RWPE1 (cell line): ENCODE measurements around the gene TERF2IP.

Source experiments
- CTCF ChIA-PET: fragments of 350-600 bp; sonication (Branson Sonifier 250); formaldehyde crosslinking; extraction: SDS; loops from one replicate; lab custom pipeline; 2021; lab: Yijun Ruan, JAX
- POLR2A ChIA-PET: fragments of 400-600 bp; formaldehyde crosslinking; extraction: SDS; loops from one replicate; lab custom pipeline; 2020; ENCODE audit warnings: antibody characterized with exemption; ENCODE audit not compliant: low non-redundant PET; lab: Yijun Ruan, JAX
- DNase-seq: peaks from one replicate; pipeline ENCODE4 v3.0.0; 2012; ENCODE audit warnings: low spot score
- H3K27ac ChIP-seq: fragments of 450-650 bp; 2 replicates; pipeline ENCODE4 v1.5.1; 2017
- TF ChIP-seq, protein P1 (sequence below): fragments of 450-650 bp; conservative IDR thresholded peaks from 2 replicates; pipeline ENCODE4 v1.5.1; 2017; ENCODE audit warnings: low read depth, mild to moderate bottlenecking

The TERF2IP gene

GRCh38 chr16:75615619-75616018, 32.0 kb upstream of the TERF2IP start:
- TF ChIP-seq, protein P1, sequence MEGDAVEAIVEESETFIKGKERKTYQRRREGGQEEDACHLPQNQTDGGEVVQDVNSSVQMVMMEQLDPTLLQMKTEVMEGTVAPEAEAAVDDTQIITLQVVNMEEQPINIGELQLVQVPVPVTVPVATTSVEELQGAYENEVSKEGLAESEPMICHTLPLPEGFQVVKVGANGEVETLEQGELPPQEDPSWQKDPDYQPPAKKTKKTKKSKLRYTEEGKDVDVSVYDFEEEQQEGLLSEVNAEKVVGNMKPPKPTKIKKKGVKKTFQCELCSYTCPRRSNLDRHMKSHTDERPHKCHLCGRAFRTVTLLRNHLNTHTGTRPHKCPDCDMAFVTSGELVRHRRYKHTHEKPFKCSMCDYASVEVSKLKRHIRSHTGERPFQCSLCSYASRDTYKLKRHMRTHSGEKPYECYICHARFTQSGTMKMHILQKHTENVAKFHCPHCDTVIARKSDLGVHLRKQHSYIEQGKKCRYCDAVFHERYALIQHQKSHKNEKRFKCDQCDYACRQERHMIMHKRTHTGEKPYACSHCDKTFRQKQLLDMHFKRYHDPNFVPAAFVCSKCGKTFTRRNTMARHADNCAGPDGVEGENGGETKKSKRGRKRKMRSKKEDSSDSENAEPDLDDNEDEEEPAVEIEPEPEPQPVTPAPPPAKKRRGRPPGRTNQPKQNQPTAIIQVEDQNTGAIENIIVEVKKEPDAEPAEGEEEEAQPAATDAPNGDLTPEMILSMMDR: no peak
- no peak for DNase-seq
- H3K27ac ChIP-seq: no peak overlapping the region
- ChIA-PET POLR2A (no interaction called here), CTCF (interaction anchor here (0.6 kb wide), 1 partner anchor 22 kb away, joined by 3 read pairs; no protein-coding TSS in a partner anchor)

GRCh38 chr16:75616521-75617010, 31.0 kb upstream of the TERF2IP start:
- POLR2A ChIA-PET: no interaction called here
- no peak for DNase-seq
- CTCF ChIA-PET: no interaction called here
- no peak overlapping the region for H3K27ac ChIP-seq
- TF ChIP-seq, protein P1: no peak

DNA sequence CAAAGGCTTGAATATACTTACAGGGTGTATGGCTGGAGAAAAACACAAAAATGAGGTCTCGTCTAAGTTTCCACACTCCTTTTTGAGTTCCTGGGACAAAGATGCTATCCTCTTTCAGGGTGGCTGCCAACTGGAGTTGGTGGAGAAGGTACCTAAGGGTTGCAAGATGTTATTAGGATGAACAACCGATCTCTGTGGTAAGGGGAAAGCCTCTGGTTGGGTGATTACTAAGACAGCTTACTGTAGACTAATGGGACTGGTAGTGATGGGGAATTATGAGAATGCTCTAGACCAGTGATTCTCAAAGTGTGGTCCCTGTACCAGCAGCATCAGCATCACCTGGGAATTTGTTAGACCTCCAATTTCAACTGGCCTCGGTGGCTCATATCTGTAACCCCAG, 30.5 kb upstream of the TERF2IP start:
- no peak overlapping the region for H3K27ac ChIP-seq
- no peak for DNase-seq
- TF ChIP-seq, protein P1: no peak
- CTCF ChIA-PET: interaction anchor here (0.6 to 0.7 kb wide), 3 partner anchors 21 to 71 kb away, joined by 3 to 5 read pairs (median 5); no protein-coding TSS in a partner anchor
- POLR2A ChIA-PET: no interaction called here

- POLR2A ChIA-PET: no interaction called here
- TF ChIP-seq, protein P1: no peak
- DNase-seq: no peak
- H3K27ac ChIP-seq: no peak overlapping the region
- CTCF ChIA-PET: interaction anchor here (0.6 to 0.8 kb wide), 3 partner anchors 65 to 154 kb away, joined by 4 read pairs; no protein-coding TSS in a partner anchor
Observed at GRCh38 chr16:75618780-75619179, 28.8 kb upstream of the TERF2IP start.

GRCh38 chr16:75620326-75621169, 27.0 kb upstream of the TERF2IP start:
- no peak for DNase-seq
- CTCF ChIA-PET: interaction anchor here (0.6 kb wide), 1 partner anchor 10 kb away, joined by 5 read pairs; no protein-coding TSS in a partner anchor
- TF ChIP-seq, protein P1: no peak
- no peak overlapping the region for H3K27ac ChIP-seq
- POLR2A ChIA-PET: no interaction called here

DNA sequence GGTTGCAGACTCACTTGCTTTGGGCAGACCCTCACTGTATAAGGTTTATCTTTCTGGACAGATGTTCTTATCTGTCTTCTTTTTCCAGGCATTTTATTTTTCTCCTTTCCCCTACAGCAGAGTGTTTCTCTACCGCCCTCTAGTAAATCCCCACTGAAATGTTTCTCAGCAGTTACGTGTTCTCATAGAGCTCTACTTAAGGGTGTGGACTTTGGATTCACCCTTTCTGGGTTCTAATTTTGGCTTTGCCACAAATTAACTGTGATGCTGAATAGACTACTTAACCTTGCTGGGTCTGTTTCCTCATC, 26.4 kb upstream of the TERF2IP start:
- DNase-seq: peak; percentile 18
- no peak overlapping the region for H3K27ac ChIP-seq
- POLR2A ChIA-PET: no interaction called here
- TF ChIP-seq, protein P1: peak; percentile 35
- CTCF ChIA-PET: no interaction called here
